IPS-18c (cell line): Measurements from ENCODE around the gene SYT9.
A peak's percentile ranks its signal among the peaks of the same experiment; 100 is the strongest.

Source experiments
- H3K4me3 ChIP-seq: 2 replicates; pipeline ENCODE4 v1.7.0; 2013; ENCODE audit warnings: low read depth, mild to moderate bottlenecking, low read length, moderate library complexity; ENCODE audit not compliant: insufficient read depth
- H3K9me3 ChIP-seq: one replicate; pipeline ENCODE4 v1.6.1; 2013; ENCODE audit warnings: mild to moderate bottlenecking, low read length, moderate library complexity; ENCODE audit not compliant: control insufficient read depth, insufficient read depth

SYT9 gene, protein sequence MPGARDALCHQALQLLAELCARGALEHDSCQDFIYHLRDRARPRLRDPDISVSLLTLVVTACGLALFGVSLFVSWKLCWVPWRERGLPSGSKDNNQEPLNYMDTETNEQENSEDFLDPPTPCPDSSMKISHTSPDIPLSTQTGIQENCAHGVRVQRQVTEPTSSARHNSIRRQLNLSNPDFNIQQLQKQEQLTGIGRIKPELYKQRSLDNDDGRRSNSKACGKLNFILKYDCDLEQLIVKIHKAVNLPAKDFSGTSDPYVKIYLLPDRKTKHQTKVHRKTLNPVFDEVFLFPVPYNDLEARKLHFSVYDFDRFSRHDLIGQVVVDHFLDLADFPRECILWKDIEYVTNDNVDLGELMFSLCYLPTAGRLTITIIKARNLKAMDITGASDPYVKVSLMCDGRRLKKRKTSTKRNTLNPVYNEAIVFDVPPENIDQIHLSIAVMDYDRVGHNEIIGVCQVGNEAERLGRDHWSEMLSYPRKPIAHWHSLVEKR

DNA sequence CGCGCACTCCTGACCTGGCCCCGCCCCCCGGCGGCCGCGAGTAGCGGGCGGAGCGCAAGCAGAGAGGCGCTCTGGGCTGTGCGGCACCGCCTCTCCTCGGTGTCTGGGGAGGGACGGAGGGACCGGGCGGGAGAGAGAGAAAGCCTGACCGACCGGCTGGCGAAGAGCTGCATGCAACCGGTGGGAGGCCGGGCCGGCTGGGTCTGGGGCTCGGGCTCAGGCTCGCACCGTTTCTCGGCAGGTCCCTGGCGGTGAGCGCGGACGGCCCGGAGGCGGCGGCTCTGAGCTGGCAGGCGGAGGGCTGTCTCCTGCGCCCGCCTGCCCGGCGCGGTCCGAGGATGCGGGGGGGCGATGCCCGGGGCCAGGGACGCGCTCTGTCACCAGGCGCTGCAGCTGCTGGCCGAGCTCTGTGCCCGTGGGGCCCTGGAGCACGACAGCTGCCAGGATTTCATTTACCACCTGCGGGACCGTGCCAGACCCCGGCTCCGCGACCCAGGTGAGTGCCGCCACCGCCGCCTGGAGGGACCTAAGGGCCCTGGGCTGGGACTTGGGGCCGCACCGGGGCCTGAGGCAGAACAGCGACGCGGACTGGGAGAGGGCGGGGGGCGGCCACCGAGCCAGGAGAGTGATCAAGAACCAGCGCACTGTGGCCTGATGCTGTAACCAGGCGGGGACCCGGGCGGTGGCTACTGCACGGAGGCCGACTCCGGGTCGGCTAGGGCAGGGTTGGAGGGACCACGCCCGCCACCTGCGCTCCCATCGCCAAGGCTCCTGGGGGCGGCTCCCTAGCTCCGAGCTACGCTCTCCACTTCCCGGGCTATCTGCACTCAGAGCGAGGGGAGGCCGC is at the start of gene SYT9:
Gene SYT9 (plus strand): TSS at position 69 of the 847 bp plus-strand sequence. CDS start 283 bp downstream, at position 352.
- Histone ChIP-seq H3K9me3 (no peaks in the 10 kb centered on the region), H3K4me3 (peak within 1 kb of the TSS; percentile 77)

- Histone ChIP-seq H3K4me3 (no peak overlapping the region), H3K9me3 (no peaks in the 10 kb centered on the region)
These were observed 49.3 kb upstream of the SYT9 start for GRCh38 chr11:7202412-7202811.

DNA sequence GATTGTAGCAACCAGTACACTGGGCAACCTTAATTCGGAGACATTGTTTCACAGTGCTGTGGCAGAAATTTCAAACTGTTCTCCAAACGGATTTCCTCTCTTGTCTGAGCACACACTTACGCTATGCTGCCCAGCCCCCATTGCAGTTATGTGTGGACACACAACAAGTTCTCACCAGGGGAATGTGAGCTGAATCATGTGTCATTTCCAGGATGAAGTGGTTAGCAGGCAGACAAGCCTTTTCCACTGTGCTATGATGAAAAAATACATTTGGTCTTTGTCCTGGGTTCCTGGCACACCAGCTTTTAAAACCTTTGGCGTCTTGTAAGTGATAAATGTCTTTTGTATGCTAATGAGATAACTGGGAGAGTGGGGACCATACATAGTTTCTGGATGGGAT is 46.9 kb upstream of the SYT9 start:
- Histone ChIP-seq H3K9me3 (no peaks in the 10 kb centered on the region), H3K4me3 (no peak overlapping the region)

DNA sequence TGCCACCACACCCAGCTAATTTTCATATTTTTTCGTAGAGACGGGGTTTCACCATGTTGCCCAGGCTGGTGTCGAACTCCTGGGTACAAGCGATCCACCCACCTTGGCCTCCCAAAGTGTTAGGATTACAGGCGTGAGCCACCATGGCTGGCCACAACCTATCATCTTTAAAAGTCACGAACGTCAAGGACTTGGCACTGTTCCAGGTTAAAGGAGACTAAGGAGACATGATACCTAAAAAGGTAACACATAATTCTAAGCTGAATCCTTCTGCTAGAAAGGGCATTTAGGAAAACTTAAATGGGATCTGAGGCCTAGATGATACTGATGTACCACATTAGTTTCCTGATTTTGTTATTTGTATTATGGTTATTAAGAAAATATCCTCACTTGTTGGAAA is 43.3 kb upstream of the SYT9 start:
- H3K4me3 ChIP-seq, result no peak overlapping the region
- no peaks in the 10 kb centered on the region for H3K9me3 ChIP-seq

- H3K9me3 ChIP-seq, result no peaks in the 10 kb centered on the region
These were observed 32.2 kb upstream of the SYT9 start for GRCh38 chr11:7219491-7219890.

GRCh38 chr11:7220636-7221035 is 31.1 kb upstream of the SYT9 start:
- Histone ChIP-seq H3K9me3 (no peaks in the 10 kb centered on the region), H3K4me3 (no peak overlapping the region)

More at GRCh38 chr11:7219491-7219890, 32.2 kb upstream of the SYT9 start:
- no peak overlapping the region for H3K4me3 ChIP-seq

DNA sequence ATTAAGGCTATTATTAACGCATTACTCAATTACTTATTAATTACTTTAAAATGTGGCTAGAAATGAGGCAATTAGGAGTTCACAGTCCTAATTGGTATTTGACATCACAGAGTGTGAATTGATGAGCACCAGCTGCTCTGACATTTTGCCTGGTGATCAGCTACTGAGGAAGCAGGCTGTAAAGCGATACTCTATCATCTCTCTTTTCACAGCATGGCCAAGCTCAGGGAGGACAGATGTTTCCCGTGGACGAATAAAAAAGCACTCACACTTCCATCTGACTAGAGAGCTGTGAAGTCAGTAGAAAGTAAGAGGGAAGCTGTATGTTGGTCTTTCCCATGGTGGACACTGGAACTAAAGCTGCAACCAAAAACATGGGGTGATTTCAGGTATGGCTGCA is 29.1 kb upstream of the SYT9 start:
- no peaks in the 10 kb centered on the region for H3K9me3 ChIP-seq
- no peak overlapping the region for H3K4me3 ChIP-seq

DNA sequence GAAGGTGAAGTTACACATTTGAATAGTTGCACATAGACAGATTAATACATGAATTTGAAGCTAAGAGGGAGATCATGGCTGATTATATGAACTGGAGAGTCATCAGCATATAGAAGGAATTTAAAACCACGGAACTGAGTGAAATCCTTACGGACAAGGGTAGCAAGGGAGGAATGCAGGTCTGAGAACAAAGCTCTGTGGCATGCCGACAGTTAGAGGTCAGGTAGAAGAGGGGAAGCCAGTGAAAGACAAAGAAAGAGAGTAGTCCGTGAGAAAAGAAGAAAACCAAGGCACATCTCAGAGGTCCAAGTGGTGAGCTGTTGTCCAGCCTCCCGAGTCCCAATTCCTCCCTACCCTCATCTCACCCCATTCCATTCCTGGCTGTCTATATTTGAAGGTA is 11.8 kb upstream of the SYT9 start:
- no peak overlapping the region for H3K4me3 ChIP-seq
- no peaks in the 10 kb centered on the region for H3K9me3 ChIP-seq

- no peaks in the 10 kb centered on the region for H3K9me3 ChIP-seq
These were observed 6.4 kb upstream of the SYT9 start for GRCh38 chr11:7245341-7245740.

DNA sequence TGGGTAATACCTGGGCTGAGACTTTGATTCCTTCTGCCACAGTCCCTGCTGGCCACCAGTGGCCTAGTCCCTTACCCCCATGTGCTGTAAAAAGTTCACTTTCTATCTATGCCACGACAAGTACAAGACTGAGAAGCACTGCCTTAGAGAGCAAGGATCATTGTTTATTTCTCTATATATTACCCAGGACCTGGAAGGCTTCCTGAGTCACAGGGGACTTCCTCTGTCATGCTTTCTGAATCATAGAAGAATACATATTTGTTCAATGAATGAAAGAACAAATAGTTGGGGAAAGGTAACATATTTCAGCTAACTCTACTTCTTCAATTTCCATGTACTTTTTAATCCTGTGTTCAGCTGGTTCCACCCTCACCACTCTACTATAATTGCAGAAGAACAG is 5.5 kb upstream of the SYT9 start:
- no peak overlapping the region for H3K4me3 ChIP-seq
- no peaks in the 10 kb centered on the region for H3K9me3 ChIP-seq

More at GRCh38 chr11:7245341-7245740, 6.4 kb upstream of the SYT9 start:
- no peak overlapping the region for H3K4me3 ChIP-seq

DNA sequence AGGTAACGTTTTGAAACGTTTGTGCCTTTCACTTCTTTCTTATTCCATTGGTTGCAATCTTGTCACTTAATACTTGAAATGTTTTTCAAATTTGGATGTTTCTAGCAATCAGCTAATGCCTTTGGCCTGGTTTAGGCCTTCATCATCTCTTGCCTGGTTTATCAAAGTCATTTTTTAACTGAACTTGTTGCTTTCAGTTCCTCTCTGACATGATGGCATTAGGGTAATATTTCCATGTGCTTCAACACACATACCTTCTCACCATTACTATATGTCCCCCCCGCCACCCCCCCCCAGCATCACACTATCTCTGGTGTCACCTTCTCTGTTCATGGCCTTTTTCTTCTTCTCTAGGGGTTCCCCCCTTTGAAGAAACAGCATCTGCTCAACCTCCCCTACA is 1.5 kb upstream of the SYT9 start:
- no peak overlapping the region for H3K4me3 ChIP-seq

GRCh38 chr11:7251487-7251835 is 243 bp upstream of the SYT9 start:
- Histone ChIP-seq H3K4me3 (peak overlapping the region; percentile 77), H3K9me3 (no peaks in the 10 kb centered on the region)

More for the DNA sequence above, 1.5 kb upstream of the SYT9 start:
- no peaks in the 10 kb centered on the region for H3K9me3 ChIP-seq

DNA sequence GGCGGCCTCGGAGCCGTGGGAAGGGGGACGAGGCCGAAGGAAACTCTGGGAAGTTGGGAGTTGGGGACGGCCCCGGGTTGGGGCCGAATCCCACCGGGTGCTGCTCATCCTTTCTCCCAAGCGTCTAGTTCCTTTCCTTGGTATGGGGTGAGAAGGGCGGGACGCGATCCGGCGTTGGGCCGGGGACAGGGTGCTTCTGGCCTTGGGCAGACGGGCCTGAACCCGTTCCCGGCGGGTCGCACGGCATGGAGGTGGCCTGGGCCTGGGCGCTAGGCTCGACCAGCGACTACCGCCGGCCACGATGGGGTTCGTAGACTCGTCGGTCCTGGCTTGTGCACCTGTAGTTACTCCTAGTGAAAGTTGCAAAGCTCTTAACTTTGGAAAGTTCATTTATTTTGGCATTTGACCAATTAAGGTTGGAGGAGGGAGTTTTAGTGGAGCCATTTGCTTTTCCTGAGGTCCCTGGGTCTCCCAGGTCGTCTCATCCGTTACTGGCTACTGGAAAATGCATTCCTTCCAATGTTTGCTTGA is 1.0 kb downstream of the SYT9 start:
- H3K9me3 ChIP-seq, result no peaks in the 10 kb centered on the region
- peak overlapping the region; percentile 77 for H3K4me3 ChIP-seq

- Histone ChIP-seq H3K4me3 (no peak overlapping the region), H3K9me3 (no peaks in the 10 kb centered on the region)
These were observed 2.1 kb downstream of the SYT9 start for GRCh38 chr11:7253800-7254199.

- H3K4me3 ChIP-seq, result no peak overlapping the region
- H3K9me3 ChIP-seq, result no peaks in the 10 kb centered on the region
These were observed 3.1 kb downstream of the SYT9 start for GRCh38 chr11:7254731-7255291.

DNA sequence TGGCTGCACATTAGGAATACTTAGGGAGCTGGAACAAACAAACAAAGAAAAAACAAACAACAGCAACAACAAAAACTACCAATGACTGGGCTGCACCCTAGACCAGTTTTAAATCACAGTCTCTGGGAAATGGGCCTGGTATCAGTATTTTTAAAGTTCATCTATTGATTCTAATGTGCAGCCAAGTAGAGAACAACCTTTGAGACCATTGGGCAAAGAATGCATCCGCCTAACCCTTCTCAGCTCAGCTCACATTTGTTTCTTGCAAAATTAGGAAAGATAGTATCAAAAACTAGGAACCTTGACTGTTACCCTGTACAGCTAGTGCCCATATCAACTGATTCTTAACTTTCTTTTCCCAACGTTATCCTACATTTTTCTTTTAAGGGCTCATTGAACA is 5.2 kb downstream of the SYT9 start:
- Histone ChIP-seq H3K4me3 (no peak overlapping the region), H3K9me3 (no peaks in the 10 kb centered on the region)

DNA sequence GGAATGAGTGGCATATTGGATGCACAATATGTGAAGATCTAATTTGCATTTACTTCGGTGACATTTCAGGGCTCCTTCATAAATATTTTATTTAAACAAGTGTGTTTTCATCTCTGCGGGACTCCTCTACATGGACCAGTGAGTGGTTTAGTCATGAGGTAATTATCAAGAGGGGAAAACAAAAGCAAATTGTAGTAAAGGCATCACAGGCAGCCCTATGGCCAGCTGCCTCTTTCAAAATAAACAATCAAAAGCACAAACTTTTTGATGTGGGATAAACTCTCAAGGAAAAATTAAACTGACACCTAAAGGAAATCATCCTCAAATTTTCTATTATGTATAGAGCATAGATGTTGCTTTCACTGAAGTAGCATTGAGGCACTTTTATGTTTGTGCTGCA is 6.0 kb downstream of the SYT9 start:
- no peak overlapping the region for H3K4me3 ChIP-seq

More for the DNA sequence above, 6.0 kb downstream of the SYT9 start:
- H3K9me3 ChIP-seq, result no peaks in the 10 kb centered on the region
